GM21576 (cell line): Measurements from ENCODE around the gene KLHL18.
A peak's percentile ranks its signal among the peaks of the same experiment; 100 is the strongest.
"Not testable (repeated sequence)": the region's sequence is repeated elsewhere in the genome, so short reads cannot be mapped to it uniquely, and the experiment has no call there.

Experiments used
- ATAC-seq: cut with Tn5 transposase; IDR thresholded peaks from one replicate; pipeline ENCODE4 v1.9.1; 2021; ENCODE audit warnings: mild to moderate bottlenecking, moderate library complexity; ENCODE audit not compliant: unreplicated experiment

KLHL18 gene

DNA sequence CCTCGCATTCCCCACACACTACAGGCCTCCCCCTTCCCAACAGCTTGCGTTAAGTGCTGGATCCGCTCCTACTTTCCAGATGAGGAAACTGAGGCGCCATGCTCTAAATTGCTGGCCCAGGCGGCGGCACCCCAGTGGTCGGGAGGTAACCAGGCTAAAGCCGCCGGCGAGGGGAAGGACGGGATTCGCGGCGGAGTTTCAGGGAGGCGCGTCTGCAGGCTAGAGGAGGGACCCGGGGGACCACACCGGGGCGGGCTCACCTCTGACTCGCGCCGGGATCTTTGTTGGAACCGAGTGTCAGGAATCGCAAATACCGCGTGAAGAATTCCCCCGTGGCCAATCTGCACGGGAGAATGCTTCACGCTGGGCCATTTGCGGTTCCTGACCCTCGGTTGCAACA lies 73.5 kb downstream of the KLHL18 start:
- ATAC-seq = no peak

DNA sequence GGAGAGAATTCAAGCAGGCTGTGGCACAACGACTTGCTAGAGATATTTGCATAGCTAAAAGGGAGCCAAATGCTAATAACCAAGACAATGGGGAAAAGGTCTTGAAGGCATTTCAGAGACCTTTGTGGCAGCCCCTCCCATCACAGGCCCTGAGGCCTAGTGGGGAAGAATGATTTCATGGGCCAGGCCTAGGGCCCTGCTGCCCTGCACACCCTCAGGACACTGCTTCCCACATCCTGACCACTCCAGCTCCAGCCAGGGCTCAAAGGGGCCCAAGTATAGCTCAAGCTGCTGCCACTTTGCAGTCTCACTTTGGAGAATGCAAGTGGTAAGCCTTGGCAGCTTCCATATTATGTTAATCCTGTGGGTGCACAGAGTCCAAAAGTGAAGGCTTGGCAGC lies 76.6 kb downstream of the KLHL18 start:
- no peak for ATAC-seq

DNA sequence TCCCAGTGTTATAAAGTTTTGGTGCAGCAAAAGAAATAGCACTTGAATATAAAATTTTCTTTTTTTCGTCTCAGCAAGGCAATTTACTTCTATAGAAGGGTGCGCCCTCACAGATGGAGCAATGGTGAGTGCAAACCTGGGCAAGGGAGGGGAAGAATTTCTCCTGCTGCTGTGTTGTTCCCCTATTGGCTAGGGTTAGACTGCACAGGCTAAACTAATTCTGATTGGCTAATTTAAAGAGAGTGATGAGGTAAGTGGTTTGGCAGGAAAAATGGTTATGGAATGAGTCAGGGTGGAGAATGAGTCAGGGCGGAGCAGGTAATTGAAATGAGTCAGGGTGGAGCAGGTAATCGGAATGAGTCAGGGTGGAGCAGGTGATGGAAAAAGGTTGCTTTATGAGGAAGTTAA lies 77.4 kb downstream of the KLHL18 start:
- ATAC-seq = not testable (repeated sequence)

DNA sequence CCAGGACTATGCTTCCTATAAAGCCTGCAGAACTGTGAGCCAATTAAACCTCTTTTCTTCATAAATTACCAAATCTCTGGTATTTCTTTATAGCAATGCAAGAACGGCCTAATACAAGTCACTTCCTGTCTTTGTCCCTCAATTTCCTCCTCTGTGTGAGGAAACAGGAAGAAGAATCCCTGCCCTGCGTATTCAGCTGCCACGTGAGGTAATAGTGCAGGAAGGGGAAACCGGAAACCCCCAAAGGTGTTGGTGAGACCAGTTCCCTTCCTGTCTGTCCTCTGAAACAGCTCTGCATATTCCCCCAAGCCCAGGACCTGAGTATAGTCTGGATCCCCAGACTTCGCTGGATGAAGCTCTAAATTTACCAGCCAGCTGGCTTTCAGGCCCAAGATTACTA lies 80.0 kb downstream of the KLHL18 start:
- ATAC-seq = no peak

DNA sequence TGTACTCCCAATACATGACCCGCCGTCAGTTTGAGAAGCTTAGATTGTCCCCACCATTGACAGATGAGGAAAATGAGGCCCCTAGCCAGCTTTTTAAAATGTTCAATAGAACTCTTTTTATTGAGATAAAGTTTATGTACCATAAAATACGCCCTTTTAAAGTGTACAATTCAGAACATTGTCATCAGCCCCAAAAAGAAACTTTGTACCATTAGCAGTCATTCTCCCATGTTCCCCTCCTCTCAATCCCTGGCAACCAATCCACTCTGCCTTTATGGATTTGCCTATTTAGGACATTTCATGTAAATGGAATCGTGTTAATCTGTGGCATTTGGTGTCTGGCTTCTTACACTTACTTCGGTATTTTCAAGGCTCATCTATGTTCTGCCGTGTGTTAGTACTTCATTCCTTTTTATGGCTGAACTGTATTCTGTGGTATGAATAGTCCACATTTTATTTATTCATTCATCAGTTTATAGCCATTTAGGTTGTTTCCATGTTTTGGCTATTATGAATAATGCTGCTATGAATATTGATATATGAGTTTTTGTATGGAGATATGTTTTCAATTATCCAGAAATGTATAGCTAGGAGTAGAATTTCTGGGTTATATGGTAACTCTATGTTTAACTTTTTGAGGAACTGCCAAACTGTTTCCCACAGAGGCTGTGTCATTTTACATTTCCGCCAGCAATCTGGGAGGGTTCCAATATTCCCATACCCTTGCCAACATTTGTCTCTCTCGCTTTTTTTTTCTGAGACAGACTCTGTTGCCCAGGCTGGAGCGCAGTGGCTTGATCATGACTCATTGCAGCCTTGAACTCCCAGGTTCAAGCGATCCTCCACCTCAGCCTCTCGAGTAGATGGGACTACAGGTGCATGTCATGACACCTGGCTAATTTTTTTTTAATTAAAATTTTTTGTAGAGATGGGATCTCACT lies 82.7 kb downstream of the KLHL18 start:
- no peak for ATAC-seq

DNA sequence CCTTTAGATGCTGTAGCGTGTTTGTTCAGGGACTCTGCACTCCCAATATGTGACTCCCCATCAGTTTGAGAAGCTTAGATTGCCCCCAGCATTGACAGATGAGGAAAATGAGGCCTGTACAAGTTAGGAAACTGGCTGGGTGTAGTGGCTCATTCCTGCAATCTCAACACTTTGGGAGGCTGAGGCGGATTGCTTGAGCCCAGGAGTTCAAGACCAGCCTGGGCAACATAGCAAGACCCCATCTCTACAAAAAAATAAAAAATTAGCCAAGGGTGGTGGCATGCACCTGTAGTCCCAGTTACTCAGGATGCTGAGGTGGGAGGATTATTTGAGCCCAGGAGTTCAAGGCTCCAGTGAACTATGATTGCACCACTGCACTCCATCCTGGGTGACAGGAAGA lies 84.1 kb downstream of the KLHL18 start:
- no peak for ATAC-seq

DNA sequence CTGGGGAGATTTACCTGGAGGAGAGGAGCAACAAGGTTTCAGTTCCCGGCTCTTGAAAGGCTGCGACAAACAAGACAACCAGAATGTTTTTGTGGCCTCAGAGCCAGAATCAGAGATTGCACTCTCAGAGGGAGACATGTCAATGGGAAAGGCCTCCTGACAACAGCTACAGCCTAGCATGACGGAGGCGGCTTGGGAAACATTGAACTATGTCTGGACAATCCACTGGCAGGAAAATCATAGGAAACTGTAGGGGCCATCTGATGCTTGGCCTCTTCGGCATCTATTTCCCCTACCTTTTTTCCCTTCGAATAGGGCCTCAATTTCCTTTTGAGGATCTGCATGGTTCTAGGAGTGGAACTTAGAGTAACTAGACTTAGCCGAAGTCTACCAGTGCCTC lies 84.9 kb downstream of the KLHL18 start:
- no peak for ATAC-seq

DNA sequence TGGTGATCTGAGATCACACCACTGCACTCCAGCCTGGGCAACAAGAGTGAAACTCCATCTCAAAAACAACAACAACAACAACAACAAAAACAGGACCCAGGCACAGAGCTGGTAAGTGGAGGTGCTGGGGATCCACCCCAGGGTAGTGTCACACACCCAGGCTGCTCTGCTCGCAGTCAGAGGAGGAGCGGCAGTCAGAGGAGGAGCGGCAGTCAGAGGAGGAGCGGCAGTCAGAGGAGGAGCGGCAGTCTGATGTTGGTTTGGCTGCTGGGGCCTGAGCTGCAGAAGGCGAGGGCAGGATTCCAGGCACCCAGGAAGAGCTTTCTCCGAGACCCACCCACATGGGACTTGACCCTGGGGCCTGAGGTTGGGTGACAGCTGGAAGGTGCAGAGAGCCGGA lies 87.3 kb downstream of the KLHL18 start:
- ATAC-seq = not testable (repeated sequence)

DNA sequence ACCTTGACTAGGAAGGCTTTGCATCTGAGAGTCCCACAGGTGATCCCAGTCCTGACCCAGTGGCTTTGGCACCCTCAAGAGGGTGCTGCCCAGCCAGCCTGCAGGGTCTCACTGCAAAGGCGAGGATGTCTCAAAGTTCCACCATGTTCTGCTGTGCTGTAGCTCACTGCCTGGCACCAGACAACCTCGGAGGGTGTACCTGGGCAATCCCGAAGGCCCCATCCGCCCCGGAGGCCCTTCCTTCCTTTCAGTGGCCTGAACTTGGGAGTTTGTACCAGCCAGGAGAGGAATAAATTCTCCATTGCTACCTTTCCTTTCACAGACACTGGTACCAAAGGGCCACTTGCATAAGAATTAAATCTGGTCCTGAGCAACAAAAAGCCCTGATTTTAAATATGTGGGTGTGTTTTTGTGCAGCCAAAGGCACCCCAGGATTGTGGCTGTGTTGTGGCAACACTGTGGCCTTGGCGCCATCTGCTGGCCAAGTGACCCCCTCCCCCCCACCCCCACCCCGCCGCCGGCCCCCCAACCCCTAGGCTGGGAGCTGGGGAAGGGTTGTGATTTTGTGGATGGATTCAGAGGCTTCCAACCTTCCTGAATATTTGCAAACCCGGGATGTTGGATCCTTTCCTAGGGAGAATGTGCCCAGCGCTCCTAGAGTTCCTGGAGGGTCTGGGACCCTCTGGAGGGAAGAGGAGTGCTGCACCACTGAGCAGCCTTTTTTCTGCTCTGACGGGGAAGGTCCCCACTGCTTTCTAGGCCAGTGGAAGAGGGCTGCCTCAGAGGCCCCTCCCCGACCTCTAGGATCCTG lies 88.3 kb downstream of the KLHL18 start:
- no peak for ATAC-seq

DNA sequence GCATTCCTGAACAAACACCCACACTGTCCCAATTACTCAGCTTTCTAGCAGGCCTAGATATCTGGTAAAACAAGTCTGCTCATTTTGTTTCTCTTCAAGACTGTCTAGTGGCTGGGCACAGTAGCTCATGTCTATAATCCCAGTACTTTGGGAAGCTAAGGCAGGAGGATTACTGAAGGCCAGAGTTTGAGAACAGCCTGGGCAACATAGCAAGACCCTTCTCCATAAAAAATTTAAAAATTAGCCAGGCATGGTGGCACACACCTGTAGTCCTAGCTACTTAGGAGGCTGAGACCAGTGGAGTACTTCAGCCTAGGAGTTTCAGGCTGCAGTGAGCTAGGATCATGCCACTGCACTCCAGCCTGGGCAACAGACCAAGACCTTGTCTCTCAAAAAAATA lies 91.8 kb downstream of the KLHL18 start:
- no peak for ATAC-seq

DNA sequence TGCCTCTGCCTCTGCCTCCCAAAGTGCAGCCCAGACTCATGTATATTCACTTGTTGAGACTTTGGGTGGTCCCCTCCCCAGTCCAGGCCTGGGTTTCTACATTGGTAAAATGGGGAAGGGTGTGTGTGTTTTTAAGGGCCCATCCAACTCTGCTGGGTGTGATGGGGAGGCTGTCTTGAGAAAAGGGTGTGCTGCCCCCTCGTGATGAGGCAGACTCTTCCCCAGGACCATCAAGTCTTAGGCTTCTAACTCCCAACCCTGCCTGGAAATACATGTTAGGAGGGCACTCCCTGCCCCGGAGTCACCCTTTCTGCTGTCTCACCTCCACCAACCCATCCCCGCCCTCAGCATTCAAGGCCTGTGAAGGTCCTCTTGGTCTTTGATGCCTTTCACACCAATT lies 93.6 kb downstream of the KLHL18 start:
- no peak for ATAC-seq

DNA sequence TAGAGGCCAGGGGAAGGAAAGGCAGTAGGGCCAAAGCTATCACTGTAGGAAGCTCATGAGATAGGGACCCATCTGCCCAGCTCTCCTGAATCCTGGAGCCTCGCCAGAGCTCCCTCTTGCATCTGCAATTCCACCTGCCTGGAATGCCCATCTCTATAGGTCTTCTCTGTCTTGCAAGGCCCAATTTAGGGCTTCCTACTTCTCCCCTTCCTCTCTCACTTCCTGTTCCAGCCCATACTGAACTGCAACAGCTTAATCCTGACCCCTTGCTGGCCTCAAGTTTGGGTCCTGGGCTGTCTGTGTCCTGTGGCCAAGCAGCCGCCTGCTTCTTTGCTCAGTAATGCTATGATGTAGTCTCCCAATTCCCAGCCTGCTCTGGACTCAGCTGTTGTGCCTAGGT lies 94.4 kb downstream of the KLHL18 start:
- no peak for ATAC-seq

DNA sequence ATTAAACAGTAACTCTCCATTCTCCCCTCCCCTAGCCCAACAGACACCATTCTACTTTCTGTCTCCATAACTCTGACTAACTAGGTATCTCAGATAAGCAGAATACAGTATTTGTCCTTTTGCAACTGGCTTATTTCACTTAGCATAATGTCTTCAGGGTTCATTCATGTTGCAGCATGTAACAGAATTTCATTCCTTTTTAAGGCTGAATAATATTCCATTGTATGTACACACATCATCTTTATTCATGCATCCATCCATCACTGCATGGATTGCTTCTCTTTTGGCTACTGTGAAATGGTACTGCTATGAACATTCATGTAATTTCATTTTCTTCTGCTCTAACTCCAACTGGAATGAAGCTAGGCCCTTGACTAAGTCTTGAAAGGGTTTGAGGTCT lies 96.1 kb downstream of the KLHL18 start:
- ATAC-seq = no peak

DNA sequence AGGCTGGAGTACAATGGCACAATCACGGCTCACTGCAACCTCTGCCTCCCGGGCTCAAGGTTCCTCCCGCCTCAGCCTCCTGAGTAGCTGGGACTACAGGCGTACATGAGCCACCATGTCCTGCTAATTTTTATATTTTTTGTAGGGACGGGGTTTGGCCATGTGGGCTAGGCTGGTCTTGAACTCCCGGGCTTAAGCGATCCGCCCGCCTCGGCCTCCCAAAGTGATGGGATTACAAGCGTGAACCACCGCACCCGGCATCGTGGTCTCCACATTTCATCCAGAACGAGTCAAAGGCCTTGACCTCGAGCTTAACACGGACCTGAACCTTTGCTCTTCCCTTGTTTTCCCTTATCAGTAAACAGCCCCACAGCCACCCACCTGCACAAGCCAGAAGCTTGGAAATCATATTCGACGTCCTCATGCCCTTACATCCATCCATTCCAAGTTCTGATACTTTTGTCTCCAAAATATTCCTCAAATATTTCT lies 96.7 kb downstream of the KLHL18 start:
- ATAC-seq = no peak

DNA sequence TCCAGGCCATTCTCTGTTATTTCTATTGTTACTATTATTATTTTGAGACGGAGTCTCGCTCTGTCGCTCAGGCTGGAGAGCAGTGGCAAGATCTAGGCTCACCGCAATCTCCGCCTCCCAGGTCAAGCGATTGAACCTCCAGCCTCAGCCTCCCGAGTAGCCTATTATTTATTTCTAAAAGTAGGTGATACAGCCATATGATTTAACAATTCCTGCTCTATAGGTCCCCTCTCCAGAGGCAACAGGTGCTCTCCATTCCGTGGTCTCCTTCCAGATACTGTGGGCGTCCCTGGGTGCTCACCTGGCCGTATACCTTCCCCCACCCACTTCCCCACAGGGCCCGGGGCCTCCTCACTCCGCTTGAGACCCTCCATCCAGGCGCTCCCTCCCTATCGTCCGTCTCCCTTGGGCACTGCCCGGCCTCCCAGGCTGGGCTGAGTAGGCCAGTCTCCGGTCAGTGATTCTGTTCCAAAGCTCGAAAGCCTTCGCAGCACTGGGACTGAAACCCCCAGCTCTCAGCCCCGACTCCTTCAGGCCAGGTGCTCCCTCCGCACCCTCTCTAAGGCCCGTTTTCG lies 97.4 kb downstream of the KLHL18 start:
- no peak for ATAC-seq

DNA sequence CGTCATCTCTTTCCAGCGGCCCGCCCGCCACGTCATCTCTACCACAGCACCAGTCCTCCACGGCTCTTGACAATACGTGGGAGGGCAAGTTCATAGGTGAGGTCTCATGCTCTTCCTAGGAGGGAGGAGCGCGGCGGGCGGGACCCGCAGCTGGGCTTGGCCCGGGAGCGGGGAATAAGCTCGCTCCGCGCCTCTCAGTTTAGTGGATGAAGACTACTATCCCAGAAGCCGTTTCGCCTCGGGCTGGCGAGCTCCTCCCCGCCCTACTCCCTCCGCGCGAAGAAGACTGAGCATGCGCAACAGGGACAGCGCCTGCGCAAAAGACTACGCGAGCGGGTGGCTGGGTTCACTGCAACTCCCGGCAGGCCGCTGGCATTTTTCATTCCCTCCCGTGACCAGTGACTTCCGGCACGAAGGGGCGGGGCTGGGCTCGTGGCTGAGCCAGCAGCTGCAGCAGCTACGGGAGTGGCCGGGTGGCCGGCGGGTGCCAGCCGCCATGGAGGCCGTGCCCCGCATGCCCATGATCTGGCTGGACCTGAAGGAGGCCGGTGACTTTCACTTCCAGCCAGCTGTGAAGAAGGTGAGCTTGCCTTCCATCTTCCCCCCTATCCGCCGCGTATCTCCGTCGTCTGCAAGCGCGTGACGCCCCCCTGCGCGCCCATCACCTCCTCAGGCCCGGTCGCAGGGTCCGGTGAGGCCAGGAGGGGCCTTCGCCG lies 98.0 kb downstream of the KLHL18 start, which contains the start of gene PTPN23:
Gene PTPN23, plus strand, starts transcription at position 421 of the 716 bp plus-strand sequence. Its CDS starts 76 bp downstream, at position 497.
- ATAC-seq = peak; percentile 82

DNA sequence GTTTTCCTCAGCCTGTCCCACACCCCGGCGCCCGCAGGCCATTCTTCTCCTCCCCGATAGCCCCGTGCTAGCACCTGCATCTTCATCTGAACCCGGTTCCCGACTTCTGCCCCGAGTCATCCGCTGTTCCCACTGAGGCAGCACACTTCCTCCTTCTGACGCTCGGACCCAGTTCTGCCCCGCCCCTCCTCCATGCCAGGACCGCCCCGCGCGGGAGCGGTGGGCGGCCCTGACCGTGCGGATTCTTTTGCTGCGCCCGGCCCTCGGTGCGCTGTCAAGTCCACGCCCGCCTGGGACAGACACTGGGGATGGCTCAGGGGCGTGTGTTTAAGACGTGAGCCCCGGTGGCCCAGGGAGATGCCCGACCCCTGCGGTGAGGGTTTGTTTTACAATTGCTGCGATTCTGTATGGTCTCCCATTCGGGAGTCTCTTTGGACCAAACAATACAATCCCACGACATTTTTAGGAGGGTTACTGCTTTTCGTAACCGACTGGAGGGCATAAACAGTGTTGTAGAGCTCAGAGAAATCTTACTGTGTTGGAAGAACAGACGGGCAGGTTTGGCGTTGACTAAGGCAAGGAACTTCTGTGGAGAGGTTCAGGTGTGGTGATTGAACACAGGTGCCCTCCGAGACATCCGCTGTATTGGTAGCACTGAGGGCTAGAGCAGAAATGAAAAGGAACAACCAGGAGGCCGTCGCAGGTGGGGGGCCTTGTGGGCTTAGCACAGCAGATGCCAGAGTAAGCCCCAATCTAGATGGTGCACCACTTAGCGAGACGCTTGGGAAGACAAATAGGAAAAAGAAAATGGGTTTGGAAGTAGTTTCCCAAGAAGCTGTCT lies 98.8 kb downstream of the KLHL18 start:
- peak; percentile 63 for ATAC-seq

DNA sequence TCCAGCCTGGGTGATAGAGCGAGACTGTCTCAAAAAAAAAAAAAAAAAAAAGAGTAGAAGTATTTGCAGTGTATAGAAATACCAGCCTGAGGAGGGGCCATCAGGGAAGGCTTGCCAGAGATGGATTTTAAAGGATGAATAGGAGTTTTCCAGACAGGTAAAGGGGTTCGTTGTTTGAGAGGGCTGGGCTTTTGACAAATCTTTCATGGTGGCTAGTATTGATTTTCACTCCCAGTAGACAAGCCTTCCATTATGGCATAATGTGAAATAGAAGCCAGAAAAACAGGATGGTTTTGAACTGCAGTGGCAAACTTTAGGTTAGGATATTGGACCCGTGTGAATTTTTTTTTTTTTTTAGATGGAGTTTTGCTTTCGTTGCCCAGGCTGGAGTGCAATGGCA lies 101.7 kb downstream of the KLHL18 start:
- ATAC-seq = no peak

DNA sequence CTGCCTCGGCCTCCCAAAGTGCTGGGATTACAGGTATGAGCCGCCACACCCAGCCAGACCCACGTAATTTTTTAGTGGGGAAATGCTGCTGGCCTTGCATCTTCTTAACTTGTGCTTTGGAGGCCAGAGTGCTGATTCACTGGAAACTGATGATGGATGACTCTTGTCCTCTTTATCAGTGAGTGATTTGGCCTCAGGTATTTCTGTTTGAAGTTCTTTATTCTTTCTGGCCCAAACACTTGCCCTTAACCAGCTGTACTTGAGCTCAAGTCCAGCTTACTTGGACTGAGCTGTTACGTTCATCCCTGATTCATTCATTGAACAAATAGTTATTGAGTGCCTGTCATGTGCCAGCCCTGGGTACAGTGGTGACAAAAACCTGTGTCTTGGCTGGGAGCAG lies 102.3 kb downstream of the KLHL18 start:
- ATAC-seq = no peak

DNA sequence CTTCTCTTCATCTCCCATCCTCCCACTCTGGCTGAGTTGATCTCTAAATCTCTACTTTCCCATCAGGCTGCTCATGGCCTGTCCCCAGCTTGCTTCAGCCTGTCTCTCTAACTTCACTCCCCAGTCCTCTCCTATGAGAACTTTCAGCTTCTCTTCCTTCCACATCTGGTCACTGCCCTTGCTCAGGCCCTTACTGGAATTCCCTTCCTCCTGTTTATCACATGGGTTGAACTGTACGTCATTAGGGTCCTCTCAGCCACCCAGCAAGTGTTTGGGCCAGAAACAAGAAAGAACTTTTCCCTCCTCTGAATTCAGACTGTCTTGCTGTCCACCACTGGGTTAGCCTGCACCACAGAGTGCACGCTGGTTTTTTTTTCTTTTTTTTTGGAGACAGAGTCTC lies 103.1 kb downstream of the KLHL18 start:
- ATAC-seq = no peak
